ENCODE measurements around the gene KCNH5. TPM values are rescaled to one million over a fixed set of nuclear protein-coding genes. Genes with fewer than 3 reads are reported as not detected.

KCNH5 gene
- total RNA-seq, 2 experiments from 2014 or later, result not detected

DNA sequence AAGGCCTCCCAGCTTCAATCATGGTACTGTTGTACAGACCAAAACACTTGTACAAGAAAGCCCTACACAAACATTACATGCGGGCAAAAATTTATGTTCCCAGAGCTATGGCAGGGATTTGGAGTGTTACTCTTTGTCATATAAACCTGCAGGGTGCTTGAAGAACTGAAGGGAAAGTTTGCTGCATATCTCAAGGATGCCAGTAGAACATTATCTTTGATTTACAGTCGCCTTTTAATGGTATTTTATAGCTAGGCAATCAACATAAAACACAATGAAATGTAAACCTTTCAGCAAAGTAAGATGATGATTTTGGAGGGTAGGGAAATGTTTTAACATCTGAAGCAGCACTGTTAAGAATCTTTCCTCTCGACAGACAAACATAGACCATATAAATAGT lies 305.6 kb downstream of the KCNH5 start:
- DNase-seq, result no peak
- Mint-ChIP-seq H3K4me1 (no peaks in the 10 kb centered on the region), H3K27ac (no peak overlapping the region), H3K27me3 (no peaks in the 10 kb centered on the region), H3K36me3 (ENCODE audit: low read depth) (no peaks in the 10 kb centered on the region), H3K4me3 (no peak overlapping the region), H3K9me3 (no peaks in the 10 kb centered on the region)
- ChIA-PET POLR2A (no interaction called here), CTCF (no interaction called here)

DNA sequence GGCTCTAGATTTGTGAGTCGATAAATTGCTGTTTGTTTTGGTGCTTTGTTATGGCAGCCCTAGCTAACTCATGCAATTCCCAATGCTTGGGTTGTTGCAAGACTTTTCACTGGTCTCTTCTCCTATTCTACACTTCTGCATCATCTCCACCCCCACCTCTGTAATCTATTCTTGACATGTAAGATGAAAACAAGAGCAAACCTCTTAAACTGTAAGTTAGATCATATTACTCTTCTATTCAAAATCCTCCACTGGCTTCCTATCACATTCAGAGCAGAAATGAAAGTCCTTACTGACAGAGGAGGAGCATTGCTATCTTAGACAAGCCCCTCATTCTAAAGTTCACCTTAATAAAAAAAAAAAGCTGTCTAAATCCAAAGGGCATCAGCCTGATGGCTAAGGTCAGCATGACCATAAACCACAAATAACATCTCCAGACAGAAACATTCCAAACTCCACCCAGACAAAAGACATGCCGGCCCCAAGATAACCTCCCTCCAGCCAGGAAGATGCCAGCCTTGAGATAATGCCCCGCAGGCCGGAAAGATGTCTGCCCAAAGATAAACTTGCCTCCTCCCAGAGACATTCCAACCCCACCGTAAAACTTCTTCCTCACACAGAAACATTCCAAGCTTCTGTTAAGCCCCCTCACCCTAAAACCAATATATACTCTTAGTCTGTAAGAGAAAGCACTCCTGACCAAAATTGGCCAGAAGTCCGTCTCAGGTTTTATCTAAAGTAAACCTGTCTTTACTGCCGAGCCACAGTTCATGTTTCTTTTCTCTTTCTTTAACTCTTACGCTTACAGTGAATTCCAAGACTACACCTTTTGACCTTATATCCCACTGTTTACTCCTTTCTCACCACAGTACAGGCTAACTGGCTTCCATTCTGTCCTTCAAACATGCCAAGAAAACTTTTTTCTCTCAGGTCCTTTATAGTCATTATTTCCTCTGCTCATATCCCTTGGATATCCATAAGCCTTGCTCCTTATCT lies 308.9 kb downstream of the KCNH5 start:
- H3K36me3 Mint-ChIP-seq (ENCODE audit: low read depth), result no peaks in the 10 kb centered on the region
- DNase-seq, result no peak
- H3K4me1 Mint-ChIP-seq, result no peaks in the 10 kb centered on the region
- POLR2A ChIA-PET, result no interaction called here
- H3K27me3 Mint-ChIP-seq, result no peaks in the 10 kb centered on the region
- H3K4me3 Mint-ChIP-seq, result no peak overlapping the region
- CTCF ChIA-PET, result no interaction called here
- H3K9me3 Mint-ChIP-seq, result no peaks in the 10 kb centered on the region
- no peak overlapping the region for H3K27ac Mint-ChIP-seq

DNA sequence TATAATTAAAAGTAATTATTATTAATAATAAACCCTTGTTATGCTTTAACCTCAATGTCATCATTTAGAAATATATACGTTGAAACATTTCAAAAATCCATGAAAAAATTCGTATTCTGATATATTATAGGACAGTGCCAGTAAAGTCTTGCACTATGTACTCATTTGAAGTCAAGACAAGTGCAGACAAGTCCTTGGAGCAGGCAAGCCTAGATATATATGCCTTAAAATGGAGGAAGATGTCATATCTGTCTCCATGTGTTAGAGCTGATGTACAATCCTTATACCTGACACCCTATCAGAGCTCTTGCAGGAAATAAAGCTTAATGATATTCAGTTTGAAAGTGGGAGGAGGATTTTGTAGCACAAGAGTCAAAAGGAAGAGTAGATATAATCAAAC lies 310.4 kb downstream of the KCNH5 start:
- H3K27ac Mint-ChIP-seq, result no peak overlapping the region
- no peaks in the 10 kb centered on the region for H3K27me3 Mint-ChIP-seq
- H3K4me3 Mint-ChIP-seq, result no peak overlapping the region
- POLR2A ChIA-PET, result no interaction called here
- no peaks in the 10 kb centered on the region for H3K36me3 Mint-ChIP-seq (ENCODE audit: low read depth)
- no peaks in the 10 kb centered on the region for H3K4me1 Mint-ChIP-seq
- no peak for DNase-seq
- H3K9me3 Mint-ChIP-seq, result no peaks in the 10 kb centered on the region
- CTCF ChIA-PET, result no interaction called here

DNA sequence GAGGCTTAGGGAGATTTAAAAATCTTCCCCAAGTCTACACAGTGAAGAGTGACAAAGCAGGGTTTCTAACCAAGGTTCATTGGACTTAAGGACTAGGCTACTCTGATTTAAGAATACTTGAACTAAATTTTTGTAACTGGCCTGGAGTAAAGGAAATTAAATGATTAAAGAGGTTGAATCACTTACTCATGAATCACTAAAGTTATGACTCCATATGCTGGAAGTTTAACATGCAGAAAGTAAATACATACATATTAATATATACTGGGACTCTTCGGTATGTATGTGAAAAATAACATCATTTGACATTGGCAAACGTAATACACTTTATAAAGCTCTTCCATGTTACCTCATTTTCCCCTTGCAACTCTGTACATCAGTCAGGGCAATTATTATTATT lies 322.9 kb downstream of the KCNH5 start:
- CTCF ChIA-PET, result no interaction called here

DNA sequence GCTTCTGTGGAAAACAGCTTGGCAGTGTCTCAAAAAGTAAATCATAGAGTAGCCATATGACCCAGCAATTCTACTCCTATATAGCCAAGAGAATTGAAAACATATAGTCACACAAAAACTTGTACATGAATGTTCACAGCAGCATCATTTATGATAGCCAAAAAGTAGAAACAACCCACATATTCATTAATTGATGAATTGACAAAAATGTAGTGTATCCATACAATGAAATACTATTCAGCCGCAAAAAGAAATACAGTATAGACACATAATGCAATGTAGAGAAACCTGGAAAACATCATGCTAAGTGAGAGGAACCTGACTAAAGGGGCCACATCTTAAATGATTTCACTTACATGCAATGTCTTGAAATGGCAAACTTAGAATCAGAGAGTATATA lies 326.6 kb downstream of the KCNH5 start:
- CTCF ChIA-PET, result no interaction called here
- Mint-ChIP-seq H3K4me1 (no peaks in the 10 kb centered on the region), H3K9me3 (peaks cover 4% of the 10 kb centered on the region), H3K36me3 (ENCODE audit: low read depth) (no peaks in the 10 kb centered on the region), H3K27me3 (no peaks in the 10 kb centered on the region), H3K4me3 (no peak overlapping the region), H3K27ac (no peak overlapping the region)
- DNase-seq, result no peak
- POLR2A ChIA-PET, result no interaction called here

More for the DNA sequence above, 322.9 kb downstream of the KCNH5 start:
- DNase-seq, result no peak
- no peak overlapping the region for H3K27ac Mint-ChIP-seq
- no peaks in the 10 kb centered on the region for H3K4me1 Mint-ChIP-seq
- H3K9me3 Mint-ChIP-seq, result peaks cover 4% of the 10 kb centered on the region
- no peaks in the 10 kb centered on the region for H3K36me3 Mint-ChIP-seq (ENCODE audit: low read depth)
- POLR2A ChIA-PET, result no interaction called here
- H3K4me3 Mint-ChIP-seq, result no peak overlapping the region
- no peaks in the 10 kb centered on the region for H3K27me3 Mint-ChIP-seq

DNA sequence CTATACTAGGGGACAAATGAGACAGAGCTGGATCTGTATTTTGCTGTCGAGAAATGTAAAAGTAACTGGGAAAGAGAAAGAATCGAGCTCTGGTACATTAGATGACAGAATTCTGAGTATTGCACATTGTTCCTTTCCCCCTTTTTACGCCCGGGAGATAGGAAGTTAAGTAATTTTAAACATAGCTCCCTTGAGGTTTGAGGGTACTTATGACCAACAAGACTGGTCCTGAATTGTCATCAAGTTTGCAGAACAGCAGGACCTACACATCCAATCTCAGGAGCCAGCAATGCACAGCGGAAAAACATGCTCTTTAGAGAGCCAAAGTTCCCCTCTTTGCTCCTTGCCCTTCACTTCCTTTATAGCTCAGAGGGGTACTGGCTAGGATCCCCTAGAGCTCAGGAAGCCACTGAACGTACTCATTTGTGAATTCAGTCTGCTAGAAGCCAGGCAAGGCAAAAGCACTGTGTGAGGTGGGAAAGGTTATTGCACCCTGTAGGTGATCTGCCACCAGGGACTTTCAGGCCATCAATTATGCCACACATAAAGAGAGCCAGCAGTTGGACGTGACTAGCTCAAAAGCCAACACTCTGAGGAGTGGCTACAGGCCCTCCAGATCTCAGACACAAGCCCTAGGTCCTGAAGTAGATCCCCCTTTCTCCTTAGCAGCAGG lies 333.8 kb downstream of the KCNH5 start:
- Mint-ChIP-seq H3K9me3 (no peaks in the 10 kb centered on the region), H3K27ac (no peak overlapping the region), H3K4me1 (no peaks in the 10 kb centered on the region), H3K4me3 (no peak overlapping the region), H3K36me3 (ENCODE audit: low read depth) (no peaks in the 10 kb centered on the region), H3K27me3 (no peaks in the 10 kb centered on the region)
- CTCF ChIA-PET, result interaction anchor here (0.6 kb wide), 1 partner anchor 904 kb away, joined by 3 read pairs; no protein-coding TSS in a partner anchor
- POLR2A ChIA-PET, result no interaction called here
- no peak for DNase-seq

DNA sequence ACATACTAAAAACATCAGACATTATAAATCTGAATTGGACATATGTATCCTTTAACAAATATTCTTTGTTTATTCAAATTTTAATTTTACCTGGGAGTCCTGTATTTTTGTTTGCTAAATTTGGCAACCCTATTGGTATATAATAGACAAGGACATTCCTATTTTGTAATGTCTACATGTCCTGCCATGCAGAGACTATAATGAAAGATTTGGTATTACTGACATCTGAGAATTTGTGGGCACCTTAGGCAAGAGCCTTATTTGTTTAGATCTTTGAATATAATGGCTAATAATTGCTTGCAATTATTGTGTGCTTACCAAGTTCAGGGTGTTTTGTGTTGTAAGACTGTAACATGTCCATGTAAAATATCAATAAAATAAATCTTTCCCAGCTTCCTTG lies 334.4 kb downstream of the KCNH5 start:
- H3K27ac Mint-ChIP-seq, result no peak overlapping the region
- no peaks in the 10 kb centered on the region for H3K4me1 Mint-ChIP-seq
- no peaks in the 10 kb centered on the region for H3K9me3 Mint-ChIP-seq
- ChIA-PET CTCF (interaction anchor here (0.6 kb wide), 1 partner anchor 903 kb away, joined by 3 read pairs; no protein-coding TSS in a partner anchor), POLR2A (no interaction called here)
- no peaks in the 10 kb centered on the region for H3K36me3 Mint-ChIP-seq (ENCODE audit: low read depth)
- H3K4me3 Mint-ChIP-seq, result no peak overlapping the region
- no peak for DNase-seq
- H3K27me3 Mint-ChIP-seq, result no peaks in the 10 kb centered on the region

DNA sequence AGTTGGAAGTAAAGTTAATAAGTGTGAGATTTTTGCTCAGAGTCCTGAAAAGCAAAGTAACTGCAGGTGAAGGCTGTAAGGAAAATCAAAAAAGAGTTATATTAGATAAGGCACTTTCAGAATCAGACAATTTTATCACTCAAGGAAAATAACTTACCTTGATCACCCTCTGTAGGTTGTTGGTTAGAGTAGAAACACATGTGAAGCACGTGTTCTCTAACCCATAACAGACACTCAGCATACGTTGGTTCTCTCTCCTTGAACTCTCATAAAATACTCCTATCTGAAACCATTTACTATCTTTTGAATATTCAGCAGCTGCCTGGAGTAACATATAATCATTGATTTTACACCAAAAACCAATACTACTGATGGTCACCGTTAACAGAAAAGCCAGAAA lies 335.5 kb downstream of the KCNH5 start:
- DNase-seq, result no peak
- H3K27ac Mint-ChIP-seq, result no peak overlapping the region
- no peaks in the 10 kb centered on the region for H3K27me3 Mint-ChIP-seq
- H3K4me3 Mint-ChIP-seq, result no peak overlapping the region
- CTCF ChIA-PET, result no interaction called here
- H3K36me3 Mint-ChIP-seq (ENCODE audit: low read depth), result no peaks in the 10 kb centered on the region
- no peaks in the 10 kb centered on the region for H3K9me3 Mint-ChIP-seq
- POLR2A ChIA-PET, result no interaction called here
- no peaks in the 10 kb centered on the region for H3K4me1 Mint-ChIP-seq

DNA sequence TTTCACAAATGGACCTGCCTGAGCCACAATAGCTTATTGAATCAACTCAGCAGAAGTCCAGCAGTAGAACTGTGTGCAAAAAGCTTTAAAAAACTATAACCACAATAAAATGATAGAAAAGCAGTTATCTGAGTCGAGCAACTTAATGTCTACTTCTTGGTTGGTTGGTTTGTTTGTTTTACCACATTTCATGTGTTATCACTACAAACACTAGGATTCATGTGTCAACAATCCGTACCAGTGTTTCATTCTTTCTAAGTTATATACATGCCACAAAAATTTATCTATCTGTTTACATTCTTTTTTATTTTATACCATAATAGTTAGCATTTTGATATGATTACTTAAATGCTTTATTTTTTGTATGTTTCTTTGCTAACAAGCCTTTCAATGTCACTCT lies 339.0 kb downstream of the KCNH5 start:
- no peaks in the 10 kb centered on the region for H3K4me1 Mint-ChIP-seq

DNA sequence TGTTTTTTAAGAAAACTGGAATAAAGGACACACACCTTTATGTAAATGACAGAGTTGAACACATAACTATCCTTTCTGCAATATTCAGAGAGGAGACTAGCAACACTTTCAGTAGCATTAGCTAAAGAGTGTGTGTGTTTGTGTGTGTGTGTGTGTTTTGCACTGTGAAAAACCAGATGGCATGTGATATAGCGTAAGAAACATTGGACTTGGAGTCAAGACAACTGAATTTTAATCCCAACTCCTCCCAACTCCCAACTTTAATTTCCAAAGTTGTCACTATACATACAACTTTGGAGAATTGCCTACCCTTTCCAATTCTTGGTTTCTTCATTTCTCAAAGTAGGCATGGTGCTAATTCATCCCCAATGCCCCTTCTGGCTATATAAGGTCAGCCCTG lies 347.8 kb downstream of the KCNH5 start:
- no peak for DNase-seq
- ChIA-PET POLR2A (no interaction called here), CTCF (no interaction called here)
- Mint-ChIP-seq H3K27me3 (no peaks in the 10 kb centered on the region), H3K27ac (no peak overlapping the region), H3K4me1 (no peaks in the 10 kb centered on the region), H3K9me3 (peaks cover 3% of the 10 kb centered on the region), H3K36me3 (ENCODE audit: low read depth) (no peaks in the 10 kb centered on the region), H3K4me3 (no peak overlapping the region)

More for the DNA sequence above, 339.0 kb downstream of the KCNH5 start:
- ChIA-PET POLR2A (no interaction called here), CTCF (no interaction called here)
- DNase-seq, result no peak
- no peak overlapping the region for H3K4me3 Mint-ChIP-seq
- H3K36me3 Mint-ChIP-seq (ENCODE audit: low read depth), result no peaks in the 10 kb centered on the region
- H3K9me3 Mint-ChIP-seq, result no peaks in the 10 kb centered on the region
- no peak overlapping the region for H3K27ac Mint-ChIP-seq
- no peaks in the 10 kb centered on the region for H3K27me3 Mint-ChIP-seq

DNA sequence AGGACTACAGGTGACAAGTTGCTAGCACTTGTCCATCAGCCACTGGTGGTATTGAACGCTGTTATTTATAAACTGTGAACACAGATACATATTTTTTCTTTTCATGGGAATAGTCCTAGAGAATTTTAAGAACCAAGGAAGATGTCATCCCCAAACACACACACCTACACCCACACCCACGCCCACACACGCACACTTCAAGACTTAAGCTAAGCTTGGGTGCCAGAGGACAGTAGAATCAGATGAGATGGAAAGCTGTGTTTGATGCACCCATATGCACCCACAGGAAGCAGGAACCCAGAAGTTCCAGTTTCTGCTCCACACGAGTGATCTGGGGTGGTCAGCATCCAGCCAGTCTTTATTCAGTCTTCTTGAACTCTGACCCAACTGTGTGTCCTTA lies 348.3 kb downstream of the KCNH5 start:
- Mint-ChIP-seq H3K4me3 (no peak overlapping the region), H3K27ac (no peak overlapping the region), H3K36me3 (ENCODE audit: low read depth) (no peaks in the 10 kb centered on the region), H3K4me1 (no peaks in the 10 kb centered on the region), H3K9me3 (peaks cover 3% of the 10 kb centered on the region), H3K27me3 (no peaks in the 10 kb centered on the region)
- no peak for DNase-seq
- POLR2A ChIA-PET, result no interaction called here
- CTCF ChIA-PET, result no interaction called here

DNA sequence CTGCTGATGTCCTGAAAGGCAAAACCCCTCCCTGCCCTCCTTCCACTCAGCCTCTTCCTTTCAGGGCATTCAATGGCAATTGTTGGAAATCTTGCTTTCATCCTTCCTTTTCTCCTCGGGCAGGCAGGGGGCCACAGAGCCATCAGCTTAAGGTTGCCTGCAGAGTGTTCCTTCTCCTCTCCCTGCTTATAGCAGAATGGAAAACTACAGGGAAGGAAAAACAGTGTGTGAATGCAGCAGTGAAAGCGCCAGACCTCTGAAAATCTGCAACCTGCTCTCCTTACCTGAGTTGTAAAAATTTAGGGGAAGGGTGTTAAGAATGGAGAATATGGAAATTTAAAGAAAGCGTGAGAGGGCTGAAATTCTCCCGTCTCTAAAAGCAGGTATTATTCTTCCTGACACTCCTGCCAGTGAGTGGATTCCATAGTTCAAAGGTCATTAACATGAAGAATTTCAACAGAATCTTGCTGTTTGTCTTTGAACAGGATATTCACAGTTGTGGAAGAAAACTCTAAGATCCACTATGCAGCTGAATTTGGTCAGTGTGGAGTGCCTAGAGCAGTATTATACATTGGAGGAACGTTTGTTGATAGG lies 348.8 kb downstream of the KCNH5 start:
- DNase-seq, result no peak
- POLR2A ChIA-PET, result no interaction called here
- CTCF ChIA-PET, result no interaction called here
- Mint-ChIP-seq H3K27ac (no peak overlapping the region), H3K36me3 (ENCODE audit: low read depth) (no peaks in the 10 kb centered on the region), H3K27me3 (no peaks in the 10 kb centered on the region), H3K4me1 (no peaks in the 10 kb centered on the region), H3K4me3 (no peak overlapping the region), H3K9me3 (peaks cover 3% of the 10 kb centered on the region)

DNA sequence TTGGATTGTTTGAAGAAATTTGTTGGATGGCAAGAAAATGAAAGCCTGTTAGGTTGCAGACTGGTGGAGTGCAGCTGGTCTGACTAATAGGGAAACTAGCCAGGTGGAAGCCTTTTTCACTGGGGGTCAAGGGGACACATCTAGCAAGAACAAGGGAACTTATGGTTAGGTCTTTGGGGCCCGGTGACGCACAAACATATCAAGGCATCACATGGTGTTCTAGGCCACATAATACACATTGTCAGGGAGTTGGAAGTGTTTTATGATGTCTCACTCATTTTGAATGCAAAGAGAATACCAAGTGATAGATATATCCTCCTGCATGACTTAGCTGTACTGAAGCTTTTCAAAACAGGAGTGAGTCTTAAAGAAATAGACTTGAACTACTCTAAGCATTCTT lies 351.2 kb downstream of the KCNH5 start:
- POLR2A ChIA-PET, result no interaction called here
- no peak overlapping the region for H3K27ac Mint-ChIP-seq

More for the DNA sequence above, 351.2 kb downstream of the KCNH5 start:
- Mint-ChIP-seq H3K4me1 (no peaks in the 10 kb centered on the region), H3K27me3 (no peaks in the 10 kb centered on the region), H3K4me3 (no peak overlapping the region), H3K9me3 (peaks cover 3% of the 10 kb centered on the region), H3K36me3 (ENCODE audit: low read depth) (no peaks in the 10 kb centered on the region)
- CTCF ChIA-PET, result interaction anchor here (0.6 kb wide), 1 partner anchor 62 kb away, joined by 4 read pairs; no protein-coding TSS in a partner anchor
- DNase-seq, result no peak

All from activated CD4-positive, alpha-beta T cell treated with anti-CD3 and anti-CD28 coated beads, Interleukin-2, amount 10 ng/mL, durations not matched to agents 7 days and 5 days (primary cell).